Stimulated activated CD8-positive, alpha-beta memory T cell treated with anti-CD3 and anti-CD28 coated beads, Interleukin-12 subunit alpha, Interleukin-12 subunit beta, amount 100 ng/mL, for 24 hours (primary cell): ENCODE results near the gene MATR3.
"Not testable (repeated sequence)": the region's sequence is repeated elsewhere in the genome, so short reads cannot be mapped to it uniquely, and the experiment has no call there.

Experiments used
- DNase-seq: peaks from one replicate; pipeline ENCODE4 v3.0.0-alpha.2; 2020; ENCODE audit errors: extremely low read depth

Gene MATR3, protein sequence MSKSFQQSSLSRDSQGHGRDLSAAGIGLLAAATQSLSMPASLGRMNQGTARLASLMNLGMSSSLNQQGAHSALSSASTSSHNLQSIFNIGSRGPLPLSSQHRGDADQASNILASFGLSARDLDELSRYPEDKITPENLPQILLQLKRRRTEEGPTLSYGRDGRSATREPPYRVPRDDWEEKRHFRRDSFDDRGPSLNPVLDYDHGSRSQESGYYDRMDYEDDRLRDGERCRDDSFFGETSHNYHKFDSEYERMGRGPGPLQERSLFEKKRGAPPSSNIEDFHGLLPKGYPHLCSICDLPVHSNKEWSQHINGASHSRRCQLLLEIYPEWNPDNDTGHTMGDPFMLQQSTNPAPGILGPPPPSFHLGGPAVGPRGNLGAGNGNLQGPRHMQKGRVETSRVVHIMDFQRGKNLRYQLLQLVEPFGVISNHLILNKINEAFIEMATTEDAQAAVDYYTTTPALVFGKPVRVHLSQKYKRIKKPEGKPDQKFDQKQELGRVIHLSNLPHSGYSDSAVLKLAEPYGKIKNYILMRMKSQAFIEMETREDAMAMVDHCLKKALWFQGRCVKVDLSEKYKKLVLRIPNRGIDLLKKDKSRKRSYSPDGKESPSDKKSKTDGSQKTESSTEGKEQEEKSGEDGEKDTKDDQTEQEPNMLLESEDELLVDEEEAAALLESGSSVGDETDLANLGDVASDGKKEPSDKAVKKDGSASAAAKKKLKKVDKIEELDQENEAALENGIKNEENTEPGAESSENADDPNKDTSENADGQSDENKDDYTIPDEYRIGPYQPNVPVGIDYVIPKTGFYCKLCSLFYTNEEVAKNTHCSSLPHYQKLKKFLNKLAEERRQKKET

DNA sequence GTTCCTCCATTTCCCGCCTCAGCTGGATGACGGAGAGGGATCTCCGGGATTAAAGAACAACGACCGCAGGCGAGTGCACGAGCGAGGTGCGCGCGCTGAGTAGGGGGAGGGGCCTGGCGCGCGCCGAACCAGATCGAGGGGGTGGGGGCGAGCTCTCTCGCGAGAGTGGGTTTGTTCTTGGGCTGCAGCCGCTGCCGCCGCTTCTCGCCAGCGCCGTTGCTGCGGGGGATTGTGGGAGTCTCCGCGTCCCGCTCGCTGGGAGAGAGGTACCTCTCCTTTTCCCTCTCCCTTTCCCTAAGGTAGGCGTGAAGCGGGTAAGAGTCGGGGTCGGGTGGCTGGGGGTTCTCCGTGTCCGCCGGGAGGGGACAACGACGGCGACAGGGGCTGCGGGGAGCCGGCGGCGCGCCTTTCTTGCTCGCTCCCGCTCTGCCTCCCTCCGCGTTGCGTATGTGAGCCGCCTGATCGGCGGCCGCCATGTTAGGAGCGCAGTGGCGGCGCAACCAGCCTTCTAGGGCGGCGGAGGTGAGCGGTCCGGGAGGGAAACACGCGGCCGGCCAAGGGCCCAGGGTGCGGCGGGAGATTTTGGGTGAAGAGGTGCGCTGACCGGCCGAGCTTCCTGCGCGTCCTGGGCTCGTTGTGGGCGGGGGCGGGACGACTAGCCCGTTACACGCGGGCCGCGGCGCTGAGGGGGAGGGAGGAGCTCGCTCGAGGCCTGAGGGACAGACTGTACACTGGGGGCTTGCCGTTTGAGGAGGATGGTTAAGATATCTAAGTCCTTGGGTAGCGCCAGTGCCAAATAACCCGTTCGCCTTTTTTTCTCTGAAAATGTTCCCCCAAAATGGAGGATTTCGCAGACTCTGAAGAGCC, at the start of gene MATR3:
TSS of gene MATR3 (plus strand) at position 234 of the 867 bp plus-strand sequence. CDS start 13,676 bp downstream, outside the sequence.
- DNase-seq: peak; percentile 88

- DNase-seq: no peak
These were observed 47.8 kb upstream of the MATR3 start for GRCh38 chr5:139245637-139246339.

GRCh38 chr5:139246394-139246793, 47.1 kb upstream of the MATR3 start:
- DNase-seq: peak; percentile 42

GRCh38 chr5:139248826-139249453, 44.6 kb upstream of the MATR3 start:
- no peak for DNase-seq

DNA sequence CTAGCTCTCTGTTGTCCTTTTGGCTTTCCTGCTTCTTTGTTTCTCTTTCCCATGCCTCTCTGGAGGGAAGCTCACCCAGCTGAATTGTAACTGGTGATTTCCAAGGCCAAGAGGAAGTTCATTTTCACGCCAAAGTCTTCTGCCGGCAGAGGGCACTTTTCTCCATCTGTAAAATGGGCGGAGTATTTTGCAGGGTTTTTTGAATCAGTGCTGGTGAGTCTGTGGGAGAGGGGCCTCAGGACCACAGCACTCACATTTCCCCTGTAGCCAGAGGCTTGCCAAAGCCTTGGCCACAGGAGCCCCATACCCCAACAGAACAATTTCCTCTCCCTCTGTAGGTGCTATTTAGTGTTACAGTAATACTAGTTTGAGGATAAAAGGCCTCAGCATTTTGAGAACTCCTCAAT, 42.3 kb upstream of the MATR3 start:
- no peak for DNase-seq

GRCh38 chr5:139251695-139252288, 41.7 kb upstream of the MATR3 start:
- no peak for DNase-seq

DNA sequence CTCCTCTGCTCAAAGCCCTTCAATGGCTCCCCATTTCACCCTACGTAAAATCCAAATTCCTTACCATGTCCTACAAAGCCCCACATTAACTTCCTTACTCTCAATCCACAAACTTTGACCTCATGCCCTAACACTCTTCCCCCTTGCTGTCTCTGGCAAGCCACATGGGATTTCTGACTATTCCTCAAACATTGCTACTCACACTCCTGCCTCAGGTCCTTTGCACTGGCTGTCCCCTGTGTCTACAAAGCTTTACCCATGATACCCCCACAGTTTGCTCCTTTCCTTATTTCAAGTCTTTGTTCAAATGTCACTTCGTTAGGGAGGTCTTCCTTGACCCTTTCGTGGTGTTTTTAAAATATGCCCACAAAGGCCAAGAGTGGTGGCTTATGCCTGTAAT, 40.4 kb upstream of the MATR3 start:
- no peak for DNase-seq

DNA sequence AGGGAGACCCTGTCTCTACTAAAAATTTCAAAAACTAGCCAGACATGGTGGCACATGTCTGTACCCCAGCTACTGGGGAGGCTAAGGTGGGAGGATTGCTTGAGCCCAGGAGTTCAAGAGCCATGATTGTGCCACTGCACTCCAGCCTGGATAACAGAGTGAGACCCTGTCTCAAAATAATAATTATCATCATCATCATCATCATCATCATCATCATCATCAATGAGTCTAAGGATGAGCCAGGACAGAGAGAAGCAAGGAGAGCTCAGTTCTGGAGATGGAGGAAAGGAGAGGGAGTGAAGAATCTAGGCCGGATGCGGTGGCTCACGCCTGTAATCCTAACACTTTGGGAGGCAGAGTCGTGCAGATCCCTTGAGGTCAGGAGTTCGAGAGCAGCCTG, 36.7 kb upstream of the MATR3 start:
- DNase-seq: no peak

DNA sequence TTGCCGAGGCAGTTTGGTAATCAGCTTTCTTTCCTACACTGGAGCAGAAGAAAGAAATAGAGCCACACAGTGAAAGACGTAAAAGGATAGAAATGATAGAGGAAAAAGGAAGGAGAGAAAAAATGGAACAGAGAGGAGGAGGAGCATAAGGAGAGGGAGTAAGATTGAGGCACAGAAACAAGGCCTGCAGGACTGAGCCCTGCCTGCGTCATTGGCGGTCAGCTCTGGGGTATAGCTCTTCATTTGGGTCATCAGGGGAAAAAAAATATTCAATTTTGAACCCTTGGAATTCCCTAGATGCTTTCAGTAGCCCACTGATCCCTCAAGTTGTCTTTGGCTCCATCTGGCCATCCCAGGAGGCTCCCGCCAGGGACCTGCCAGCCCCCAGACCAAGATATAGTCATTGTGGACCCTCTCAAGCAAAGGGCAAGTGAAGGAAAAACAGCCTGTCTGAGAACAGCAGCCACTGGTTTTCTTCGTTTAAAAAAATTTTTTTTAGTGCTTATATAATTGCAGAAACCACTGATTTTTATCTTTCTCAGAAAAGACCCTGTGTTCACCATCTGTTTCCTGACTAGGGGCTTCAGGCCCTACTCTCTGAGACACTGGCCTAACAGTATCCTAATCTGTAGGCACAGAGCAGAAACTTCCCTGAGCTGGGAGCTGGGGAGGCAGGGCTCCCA, 31.3 kb upstream of the MATR3 start:
- DNase-seq: no peak

GRCh38 chr5:139262742-139263445, 30.6 kb upstream of the MATR3 start:
- peak; percentile 41 for DNase-seq

GRCh38 chr5:139263536-139263935, 30.0 kb upstream of the MATR3 start:
- DNase-seq: no peak

- DNase-seq: no peak
These were observed 29.6 kb upstream of the MATR3 start for GRCh38 chr5:139263946-139264345.

DNA sequence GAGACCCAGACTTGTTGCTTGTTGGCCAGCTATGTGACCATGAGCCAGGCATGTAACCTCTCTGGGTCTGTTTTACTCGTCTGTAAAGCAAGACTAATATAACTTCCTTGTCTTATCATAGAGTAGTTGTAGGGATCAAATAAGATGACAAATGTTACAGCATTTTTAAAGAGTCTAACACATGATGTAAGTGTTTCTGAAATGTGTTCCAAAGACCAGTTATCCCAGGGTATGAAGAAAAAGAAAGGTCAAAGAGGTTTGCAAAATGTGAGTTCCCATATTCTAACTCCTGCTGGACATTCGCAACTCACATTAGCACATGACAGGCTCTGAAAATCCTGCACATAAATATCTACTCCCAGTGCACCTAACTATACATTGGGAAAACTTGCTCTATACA, 28.5 kb upstream of the MATR3 start:
- no peak for DNase-seq

DNA sequence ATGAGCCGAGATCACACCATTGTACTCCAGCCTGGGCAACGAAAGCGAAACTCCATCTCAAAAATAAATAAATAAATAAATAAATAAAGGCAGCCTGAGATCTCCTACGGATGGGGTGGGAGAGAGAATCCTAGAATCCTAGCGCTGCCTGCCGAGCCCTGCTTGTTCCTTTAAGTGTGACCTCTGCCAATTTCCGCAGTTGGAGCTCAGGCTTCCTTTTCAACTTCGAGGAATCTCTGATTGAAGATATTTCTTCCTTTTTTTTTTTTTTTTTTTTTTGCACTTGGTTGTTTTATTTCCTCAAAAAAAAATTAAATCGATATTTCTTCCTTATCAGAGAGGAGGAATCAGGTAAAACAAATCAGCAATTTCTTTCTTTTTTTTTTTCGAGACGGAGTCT, 27.3 kb upstream of the MATR3 start:
- DNase-seq: no peak

- DNase-seq: no peak
These were observed 26.1 kb upstream of the MATR3 start for GRCh38 chr5:139267481-139267880.

DNA sequence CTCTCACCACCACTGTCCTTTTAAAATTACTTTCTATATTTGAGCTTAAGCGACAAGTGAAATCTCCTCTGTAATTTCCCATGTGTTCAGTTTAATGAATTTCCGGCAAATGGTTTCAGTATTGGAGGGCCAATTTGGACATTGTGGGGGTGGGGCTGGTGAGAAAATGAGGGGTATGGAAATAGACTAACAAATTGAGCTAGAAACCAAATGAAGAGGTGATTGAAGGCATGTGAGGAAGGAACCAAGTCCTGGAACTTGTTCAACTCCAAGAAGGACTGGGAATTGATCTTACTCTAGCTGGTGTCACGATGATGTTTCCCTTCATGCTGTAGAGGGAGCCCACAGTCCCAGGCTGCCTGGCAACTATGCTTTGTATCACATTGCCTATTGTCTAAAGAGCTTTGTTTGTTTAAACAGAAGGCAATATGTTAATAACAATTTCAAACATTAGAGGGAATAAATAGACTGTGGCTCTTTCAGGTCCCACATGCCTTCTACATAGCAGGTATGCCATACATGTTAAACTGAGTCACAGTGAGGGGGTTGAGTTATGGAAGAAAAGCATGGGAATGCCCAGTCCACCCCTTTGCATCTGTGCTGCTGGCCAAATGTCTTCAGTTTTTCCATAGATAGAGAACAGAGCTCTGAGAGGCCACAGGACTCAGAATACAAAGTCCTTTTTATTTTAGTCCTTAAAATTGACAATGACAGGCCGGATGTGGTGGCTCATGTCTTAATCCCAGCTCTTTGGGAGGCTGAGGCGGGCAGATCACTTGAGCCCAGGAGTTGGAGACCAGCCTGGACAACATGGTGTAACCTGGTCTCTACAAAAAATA, 25.0 kb upstream of the MATR3 start:
- DNase-seq: no peak

GRCh38 chr5:139270718-139271117, 22.8 kb upstream of the MATR3 start:
- DNase-seq: not testable (repeated sequence)
